Memory B cell (primary cell): Measurements from ENCODE around the gene CCDC51.

ENCODE experiments used
- ATAC-seq: fragments of 150-1000 bp; cut with Tn5 transposase; 2 replicates; pipeline ENCODE4 v1.10.0; 2021; ENCODE audit warnings: low read depth, mild to moderate bottlenecking, moderate library complexity
- DNase-seq, 2 donors: peaks; one replicate each; pipeline ENCODE4 v3.0.0; 2022; ENCODE audit warnings: low spot score in 2 of 2
- H3K27ac Mint-ChIP-seq: one replicate; pipeline ENCODE4 v1.8.0; 2022; ENCODE audit warnings: mild to moderate bottlenecking, moderate library complexity, mixed read lengths
- H3K27me3 Mint-ChIP-seq: one replicate; pipeline ENCODE4 v1.8.0; 2022; ENCODE audit warnings: mixed read lengths
- H3K36me3 Mint-ChIP-seq: one replicate; pipeline ENCODE4 v1.8.0; 2022; ENCODE audit warnings: mild to moderate bottlenecking, mixed read lengths
- H3K4me1 Mint-ChIP-seq: one replicate; pipeline ENCODE4 v1.8.0; 2022; ENCODE audit warnings: mixed read lengths
- H3K4me3 Mint-ChIP-seq: one replicate; pipeline ENCODE4 v1.8.0; 2022; ENCODE audit warnings: mild to moderate bottlenecking, moderate library complexity, mixed read lengths
- H3K9me3 Mint-ChIP-seq: one replicate; pipeline ENCODE4 v1.8.0; 2022; ENCODE audit warnings: mixed read lengths

CCDC51 gene

GRCh38 chr3:48425281-48425812 lies 14.6 kb downstream of the CCDC51 start:
- peaks cover 16% of the 10 kb centered on the region for H3K27me3 Mint-ChIP-seq
- ATAC-seq (no peak), DNase-seq (no peak)
- H3K9me3 Mint-ChIP-seq: no peaks in the 10 kb centered on the region
- H3K27ac Mint-ChIP-seq: no peak overlapping the region
- no peak overlapping the region for H3K4me3 Mint-ChIP-seq
- H3K36me3 Mint-ChIP-seq: no peaks in the 10 kb centered on the region
- peaks cover 6% of the 10 kb centered on the region for H3K4me1 Mint-ChIP-seq

- Mint-ChIP-seq H3K27ac (no peak overlapping the region), H3K36me3 (no peaks in the 10 kb centered on the region), H3K9me3 (no peaks in the 10 kb centered on the region), H3K4me1 (peaks cover 3% of the 10 kb centered on the region), H3K4me3 (no peak overlapping the region), H3K27me3 (peaks cover 13% of the 10 kb centered on the region)
- ATAC-seq (no peak), DNase-seq (no peak)
Measured at GRCh38 chr3:48423883-48424695, 15.8 kb downstream of the CCDC51 start.

- Mint-ChIP-seq H3K27me3 (peaks cover 13% of the 10 kb centered on the region), H3K9me3 (no peaks in the 10 kb centered on the region), H3K4me3 (no peak overlapping the region), H3K36me3 (no peaks in the 10 kb centered on the region), H3K4me1 (peaks cover 3% of the 10 kb centered on the region), H3K27ac (no peak overlapping the region)
- DNase-seq: no peak
- no peak for ATAC-seq
Measured at GRCh38 chr3:48423241-48423882, 16.6 kb downstream of the CCDC51 start.

GRCh38 chr3:48422681-48423080 lies 17.2 kb downstream of the CCDC51 start:
- Mint-ChIP-seq H3K9me3 (no peaks in the 10 kb centered on the region), H3K36me3 (no peaks in the 10 kb centered on the region), H3K27ac (no peak overlapping the region), H3K4me3 (no peak overlapping the region), H3K4me1 (peaks cover 3% of the 10 kb centered on the region), H3K27me3 (peaks cover 12% of the 10 kb centered on the region)
- DNase-seq: no peak
- ATAC-seq: no peak

- ATAC-seq (peak; percentile 22), DNase-seq (no peak)
- no peaks in the 10 kb centered on the region for H3K9me3 Mint-ChIP-seq
- H3K27ac Mint-ChIP-seq: no peak overlapping the region
- no peaks in the 10 kb centered on the region for H3K36me3 Mint-ChIP-seq
- H3K27me3 Mint-ChIP-seq: peaks cover 9% of the 10 kb centered on the region
- H3K4me3 Mint-ChIP-seq: no peak overlapping the region
- peaks cover 3% of the 10 kb centered on the region for H3K4me1 Mint-ChIP-seq
Measured at GRCh38 chr3:48422272-48422671, 17.6 kb downstream of the CCDC51 start.

- DNase-seq: no peak
- Mint-ChIP-seq H3K36me3 (no peaks in the 10 kb centered on the region), H3K4me3 (no peak overlapping the region), H3K27ac (no peak overlapping the region), H3K27me3 (peaks cover 6% of the 10 kb centered on the region), H3K4me1 (peaks cover 3% of the 10 kb centered on the region), H3K9me3 (no peaks in the 10 kb centered on the region)
- ATAC-seq: no peak
Measured at GRCh38 chr3:48420561-48420960, 19.4 kb downstream of the CCDC51 start.

- peaks cover 3% of the 10 kb centered on the region for H3K27me3 Mint-ChIP-seq
- no peaks in the 10 kb centered on the region for H3K9me3 Mint-ChIP-seq
- ATAC-seq (no peak), DNase-seq (no peak)
- H3K36me3 Mint-ChIP-seq: no peaks in the 10 kb centered on the region
- H3K4me1 Mint-ChIP-seq: peaks cover 3% of the 10 kb centered on the region
- no peak overlapping the region for H3K4me3 Mint-ChIP-seq
- no peak overlapping the region for H3K27ac Mint-ChIP-seq
Measured at GRCh38 chr3:48419597-48419996, 20.3 kb downstream of the CCDC51 start.

- H3K27me3 Mint-ChIP-seq: peaks cover 4% of the 10 kb centered on the region
- no peaks in the 10 kb centered on the region for H3K36me3 Mint-ChIP-seq
- H3K9me3 Mint-ChIP-seq: no peaks in the 10 kb centered on the region
- H3K27ac Mint-ChIP-seq: no peak overlapping the region
- ATAC-seq (no peak), DNase-seq (no peak)
- H3K4me1 Mint-ChIP-seq: peaks cover 3% of the 10 kb centered on the region
- H3K4me3 Mint-ChIP-seq: no peak overlapping the region
Measured at GRCh38 chr3:48419149-48419548, 20.8 kb downstream of the CCDC51 start.

- no peak for ATAC-seq
- H3K36me3 Mint-ChIP-seq: no peaks in the 10 kb centered on the region
Measured at GRCh38 chr3:48418651-48419050, 21.3 kb downstream of the CCDC51 start.

GRCh38 chr3:48418140-48418539 lies 21.8 kb downstream of the CCDC51 start:
- no peak for ATAC-seq
- Mint-ChIP-seq H3K36me3 (no peaks in the 10 kb centered on the region), H3K4me1 (peaks cover 3% of the 10 kb centered on the region), H3K9me3 (no peaks in the 10 kb centered on the region), H3K27ac (no peak overlapping the region), H3K27me3 (peaks cover 4% of the 10 kb centered on the region), H3K4me3 (no peak overlapping the region)
- no peak for DNase-seq

More at GRCh38 chr3:48418651-48419050, 21.3 kb downstream of the CCDC51 start:
- H3K27ac Mint-ChIP-seq: no peak overlapping the region
- H3K4me1 Mint-ChIP-seq: peaks cover 3% of the 10 kb centered on the region
- DNase-seq: no peak
- no peak overlapping the region for H3K4me3 Mint-ChIP-seq
- peaks cover 5% of the 10 kb centered on the region for H3K27me3 Mint-ChIP-seq
- no peaks in the 10 kb centered on the region for H3K9me3 Mint-ChIP-seq

GRCh38 chr3:48417529-48418108 lies 22.3 kb downstream of the CCDC51 start:
- Mint-ChIP-seq H3K4me3 (no peak overlapping the region), H3K27me3 (peaks cover 2% of the 10 kb centered on the region), H3K4me1 (no peaks in the 10 kb centered on the region), H3K36me3 (no peaks in the 10 kb centered on the region), H3K27ac (no peak overlapping the region), H3K9me3 (no peaks in the 10 kb centered on the region)
- no peak for DNase-seq
- ATAC-seq: no peak

- DNase-seq (no peak), ATAC-seq (no peak)
- no peaks in the 10 kb centered on the region for H3K9me3 Mint-ChIP-seq
- no peak overlapping the region for H3K27ac Mint-ChIP-seq
- H3K4me3 Mint-ChIP-seq: no peak overlapping the region
- H3K36me3 Mint-ChIP-seq: no peaks in the 10 kb centered on the region
- peaks cover 2% of the 10 kb centered on the region for H3K27me3 Mint-ChIP-seq
- H3K4me1 Mint-ChIP-seq: no peaks in the 10 kb centered on the region
Measured at GRCh38 chr3:48416546-48416945, 23.4 kb downstream of the CCDC51 start.

- H3K27ac Mint-ChIP-seq: no peak overlapping the region
Measured at GRCh38 chr3:48416091-48416505, 23.8 kb downstream of the CCDC51 start.

GRCh38 chr3:48415251-48415953 lies 24.5 kb downstream of the CCDC51 start:
- H3K4me1 Mint-ChIP-seq: no peaks in the 10 kb centered on the region
- H3K9me3 Mint-ChIP-seq: no peaks in the 10 kb centered on the region
- H3K36me3 Mint-ChIP-seq: no peaks in the 10 kb centered on the region
- H3K27ac Mint-ChIP-seq: no peak overlapping the region
- no peak for DNase-seq
- no peak overlapping the region for H3K4me3 Mint-ChIP-seq
- peaks cover 2% of the 10 kb centered on the region for H3K27me3 Mint-ChIP-seq
- ATAC-seq: no peak

More at GRCh38 chr3:48416091-48416505, 23.8 kb downstream of the CCDC51 start:
- no peak for DNase-seq
- Mint-ChIP-seq H3K9me3 (no peaks in the 10 kb centered on the region), H3K4me1 (no peaks in the 10 kb centered on the region), H3K4me3 (no peak overlapping the region), H3K27me3 (peaks cover 2% of the 10 kb centered on the region), H3K36me3 (no peaks in the 10 kb centered on the region)
- ATAC-seq: no peak
